ENCODE measurements around the gene VPS37C.

The VPS37C gene

DNA sequence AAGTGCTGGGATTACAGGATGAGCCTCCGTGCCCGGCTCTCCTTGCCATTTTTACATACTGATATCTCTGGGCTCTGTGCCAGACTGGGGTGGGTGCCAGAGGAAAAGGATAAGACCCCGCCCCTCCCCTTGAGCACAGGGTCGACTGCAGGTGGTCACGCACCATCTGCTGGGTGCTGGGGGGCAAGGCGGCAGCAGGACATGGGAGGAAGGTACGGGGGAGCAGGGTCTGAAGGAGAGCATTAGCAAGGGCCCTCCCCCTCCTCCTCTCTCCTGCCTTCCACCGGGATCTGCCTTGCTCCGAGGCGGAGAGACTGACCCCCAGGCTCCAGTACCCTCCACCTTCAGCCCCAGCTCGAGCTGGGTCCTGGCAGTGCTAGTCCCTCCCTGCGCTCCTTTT, 32.4 kb upstream of the VPS37C start:
- no peak for DNase-seq (ENCODE audit: low spot score)

DNA sequence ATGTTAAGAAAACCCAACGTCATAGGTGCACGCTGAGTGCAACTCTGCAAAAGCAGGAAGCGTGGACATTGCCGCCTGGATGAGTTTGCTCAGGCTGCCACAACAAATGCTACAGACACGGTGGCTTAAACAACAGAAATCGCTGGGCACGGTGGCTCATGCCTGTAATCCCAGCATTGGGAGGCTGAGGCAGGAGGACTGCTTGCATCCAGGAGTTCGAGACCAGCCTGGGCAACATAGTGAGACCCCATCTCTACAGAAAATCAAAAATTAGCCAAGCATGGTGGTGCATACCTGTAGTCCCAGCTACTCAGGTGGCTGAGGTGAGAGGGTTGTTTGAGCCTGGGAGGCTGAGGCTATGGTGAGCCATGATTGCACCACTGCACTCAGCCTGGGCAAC, 28.7 kb upstream of the VPS37C start:
- H3K79me1 ChIP-seq (ENCODE audit: low read depth, low read length): no peaks in the 10 kb centered on the region
- no peak overlapping the region for H3K4ac ChIP-seq (ENCODE audit: low read length)
- H3K14ac ChIP-seq (ENCODE audit: low read length): no peak overlapping the region
- H4K91ac ChIP-seq (ENCODE audit: low read depth, low read length, poor library complexity): no peak overlapping the region
- no peak overlapping the region for H3K27ac ChIP-seq (replicated peaks; ENCODE audit: low read length)
- H2BK5ac ChIP-seq (ENCODE audit: low read length): no peak overlapping the region
- no peak overlapping the region for H3K23ac ChIP-seq (ENCODE audit: low read depth, low read length, poor library complexity)
- no peaks in the 10 kb centered on the region for H3K36me3 ChIP-seq (replicated peaks in 1 of 2; ENCODE audit: control insufficient read depth in 2 of 2, insufficient read depth in 2 of 2, low read length in 2 of 2)
- no peak for DNase-seq (ENCODE audit: low spot score)
- H4K8ac ChIP-seq (ENCODE audit: low read depth, low read length): no peak overlapping the region
- no peak overlapping the region for H3K9ac ChIP-seq (ENCODE audit: low read depth, low read length, poor library complexity)
- H2BK15ac ChIP-seq (ENCODE audit: low read length): no peak overlapping the region
- H2BK120ac ChIP-seq (ENCODE audit: low read depth, low read length): no peak overlapping the region
- H3K4me3 ChIP-seq (ENCODE audit: low read length in 2 of 2): no peak overlapping the region
- peaks cover 0 to 3% (median 0%) of the 10 kb centered on the region in 3 experiments for H3K27me3 ChIP-seq (ENCODE audit: control insufficient read depth in 3 of 3, insufficient read depth in 3 of 3, low read depth in 1 of 3, low read length in 3 of 3)
- H2AK5ac ChIP-seq (ENCODE audit: low read depth, low read length): no peak overlapping the region
- H3K18ac ChIP-seq (ENCODE audit: low read length): no peak overlapping the region
- no peak overlapping the region for H2AFZ ChIP-seq (ENCODE audit: low read length)
- no peaks in the 10 kb centered on the region for H3K9me3 ChIP-seq (replicated peaks in 1 of 2; ENCODE audit: control insufficient read depth in 2 of 2, insufficient read depth in 1 of 2, low read depth in 1 of 2, low read length in 2 of 2)
- no CpG with 5 or more reads among the region's 8 CpGs for WGBS, 2 donors (ENCODE audit: extremely low coverage in 2 of 2, insufficient read length in 2 of 2, insufficient replicate concordance in 1 of 2)
- no peak overlapping the region for H3K4me2 ChIP-seq (ENCODE audit: insufficient read depth, low read length, poor library complexity, severe bottlenecking)
- no peak overlapping the region for H2BK12ac ChIP-seq (ENCODE audit: low read length)
- no peaks in the 10 kb centered on the region for H3K4me1 ChIP-seq (ENCODE audit: control insufficient read depth in 2 of 2, insufficient read depth in 1 of 2, low read depth in 1 of 2, low read length in 2 of 2)

More for the DNA sequence above, 32.4 kb upstream of the VPS37C start:
- no peaks in the 10 kb centered on the region for H3K4me1 ChIP-seq (ENCODE audit: control insufficient read depth in 2 of 2, insufficient read depth in 1 of 2, low read depth in 1 of 2, low read length in 2 of 2)
- peak overlapping the region; percentile 58 for H2BK12ac ChIP-seq (ENCODE audit: low read length)
- H3K9me3 ChIP-seq (replicated peaks in 1 of 2; ENCODE audit: control insufficient read depth in 2 of 2, insufficient read depth in 1 of 2, low read depth in 1 of 2, low read length in 2 of 2): peaks cover 0 to 2% of the 10 kb centered on the region in 2 donors
- no peak overlapping the region for H2BK5ac ChIP-seq (ENCODE audit: low read length)
- peak overlapping the region; percentile 66 for H3K4ac ChIP-seq (ENCODE audit: low read length)
- no peak overlapping the region for H3K9ac ChIP-seq (ENCODE audit: low read depth, low read length, poor library complexity)
- H2BK120ac ChIP-seq (ENCODE audit: low read depth, low read length): peak overlapping the region; percentile 67
- H3K4me3 ChIP-seq (ENCODE audit: low read length in 2 of 2): no peak overlapping the region
- no peak overlapping the region for H4K8ac ChIP-seq (ENCODE audit: low read depth, low read length)
- peak overlapping the region; percentile 17 for H2AFZ ChIP-seq (ENCODE audit: low read length)
- H4K91ac ChIP-seq (ENCODE audit: low read depth, low read length, poor library complexity): no peak overlapping the region
- peak overlapping the region; percentile 78 for H2BK15ac ChIP-seq (ENCODE audit: low read length)
- H3K18ac ChIP-seq (ENCODE audit: low read length): no peak overlapping the region
- H3K79me1 ChIP-seq (ENCODE audit: low read depth, low read length): no peaks in the 10 kb centered on the region
- no peak overlapping the region for H3K27ac ChIP-seq (replicated peaks; ENCODE audit: low read length)
- H2AK5ac ChIP-seq (ENCODE audit: low read depth, low read length): no peak overlapping the region
- no peak overlapping the region for H3K4me2 ChIP-seq (ENCODE audit: insufficient read depth, low read length, poor library complexity, severe bottlenecking)
- peak overlapping the region; percentile 55 for H3K23ac ChIP-seq (ENCODE audit: low read depth, low read length, poor library complexity)
- H3K36me3 ChIP-seq (replicated peaks in 1 of 2; ENCODE audit: control insufficient read depth in 2 of 2, insufficient read depth in 2 of 2, low read length in 2 of 2): no peaks in the 10 kb centered on the region
- no CpG with 5 or more reads among the region's 12 CpGs for WGBS, 2 donors (ENCODE audit: extremely low coverage in 2 of 2, insufficient read length in 2 of 2, insufficient replicate concordance in 1 of 2)
- peaks cover 0 to 9% (median 0%) of the 10 kb centered on the region in 3 experiments for H3K27me3 ChIP-seq (ENCODE audit: control insufficient read depth in 3 of 3, insufficient read depth in 3 of 3, low read depth in 1 of 3, low read length in 3 of 3)
- H3K14ac ChIP-seq (ENCODE audit: low read length): no peak overlapping the region

DNA sequence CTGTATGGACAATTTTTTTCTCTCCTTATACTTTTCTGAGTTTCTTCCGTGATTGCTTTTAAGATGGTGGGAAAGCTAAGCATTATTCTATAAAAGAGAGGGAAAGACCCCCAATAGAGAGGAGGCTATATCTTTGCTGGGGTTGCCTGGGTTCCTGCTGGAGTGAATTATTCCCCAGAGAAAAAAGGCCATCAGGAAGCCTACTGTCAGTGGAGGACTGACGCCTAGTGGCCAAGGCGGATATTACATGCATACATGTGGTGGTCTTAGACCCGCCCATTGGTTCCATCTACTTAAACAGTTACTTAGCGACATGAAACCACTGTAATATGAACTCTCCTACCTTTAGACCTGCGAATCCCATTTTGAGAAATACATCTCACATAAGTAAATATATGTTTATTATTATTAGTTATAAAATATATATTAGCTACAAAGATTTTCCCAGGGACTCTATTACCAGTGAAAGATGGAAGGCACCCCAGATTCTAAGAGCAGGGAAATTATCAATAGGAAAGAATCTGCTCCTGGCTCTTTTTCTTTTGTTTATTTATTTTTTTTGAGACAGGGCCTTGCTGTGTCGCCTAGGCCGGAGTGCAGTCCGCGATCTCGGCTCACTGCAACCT, 26.4 kb upstream of the VPS37C start:
- no CpG with 5 or more reads among the region's 11 CpGs for WGBS, 2 donors (ENCODE audit: extremely low coverage in 2 of 2, insufficient read length in 2 of 2, insufficient replicate concordance in 1 of 2)
- Histone ChIP-seq H2BK12ac (ENCODE audit: low read length) (no peak overlapping the region), H4K8ac (ENCODE audit: low read depth, low read length) (no peak overlapping the region), H3K27me3 (ENCODE audit: control insufficient read depth in 3 of 3, insufficient read depth in 3 of 3, low read depth in 1 of 3, low read length in 3 of 3) (peaks cover 0 to 2% (median 0%) of the 10 kb centered on the region in 3 experiments), H2AFZ (ENCODE audit: low read length) (no peak overlapping the region), H3K4me2 (ENCODE audit: insufficient read depth, low read length, poor library complexity, severe bottlenecking) (no peak overlapping the region), H2AK5ac (ENCODE audit: low read depth, low read length) (no peak overlapping the region), H3K4me3 (ENCODE audit: low read length in 2 of 2) (no peak overlapping the region), H3K4ac (ENCODE audit: low read length) (no peak overlapping the region), H2BK120ac (ENCODE audit: low read depth, low read length) (no peak overlapping the region), H3K14ac (ENCODE audit: low read length) (no peak overlapping the region), H3K18ac (ENCODE audit: low read length) (no peak overlapping the region), H2BK15ac (ENCODE audit: low read length) (no peak overlapping the region), H3K9me3 (replicated peaks in 1 of 2; ENCODE audit: control insufficient read depth in 2 of 2, insufficient read depth in 1 of 2, low read depth in 1 of 2, low read length in 2 of 2) (no peaks in the 10 kb centered on the region), H4K91ac (ENCODE audit: low read depth, low read length, poor library complexity) (no peak overlapping the region), H3K79me1 (ENCODE audit: low read depth, low read length) (no peaks in the 10 kb centered on the region), H3K23ac (ENCODE audit: low read depth, low read length, poor library complexity) (no peak overlapping the region), H2BK5ac (ENCODE audit: low read length) (no peak overlapping the region), H3K27ac (replicated peaks; ENCODE audit: low read length) (no peak overlapping the region), H3K4me1 (ENCODE audit: control insufficient read depth in 2 of 2, insufficient read depth in 1 of 2, low read depth in 1 of 2, low read length in 2 of 2) (no peaks in the 10 kb centered on the region), H3K9ac (ENCODE audit: low read depth, low read length, poor library complexity) (no peak overlapping the region), H3K36me3 (replicated peaks in 1 of 2; ENCODE audit: control insufficient read depth in 2 of 2, insufficient read depth in 2 of 2, low read length in 2 of 2) (no peaks in the 10 kb centered on the region)
- DNase-seq (ENCODE audit: low spot score): peak; percentile 84

DNA sequence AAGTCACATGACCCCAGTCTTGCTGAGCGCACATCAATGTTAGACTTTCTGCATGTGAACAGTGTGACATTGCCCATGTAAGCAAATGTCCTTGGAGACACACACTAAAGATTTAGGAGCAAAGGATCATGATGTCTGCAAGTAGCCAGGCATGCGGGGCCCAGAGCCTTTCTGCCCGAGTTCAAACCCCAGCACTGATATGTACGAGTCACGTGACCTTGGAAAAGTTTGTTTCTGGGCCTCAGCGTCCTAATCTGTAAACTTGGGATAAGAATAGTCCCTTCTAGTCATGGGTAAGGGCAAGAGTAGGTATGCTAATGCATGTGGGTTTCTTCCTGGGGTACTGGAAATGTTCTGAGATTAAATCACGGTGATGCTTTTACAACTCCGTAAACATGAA, 25.3 kb upstream of the VPS37C start:
- Histone ChIP-seq H2BK12ac (ENCODE audit: low read length) (no peak overlapping the region), H3K4me3 (ENCODE audit: low read length in 2 of 2) (no peak overlapping the region), H3K4me1 (ENCODE audit: control insufficient read depth in 2 of 2, insufficient read depth in 1 of 2, low read depth in 1 of 2, low read length in 2 of 2) (no peaks in the 10 kb centered on the region), H3K4me2 (ENCODE audit: insufficient read depth, low read length, poor library complexity, severe bottlenecking) (no peak overlapping the region), H3K4ac (ENCODE audit: low read length) (no peak overlapping the region), H3K79me1 (ENCODE audit: low read depth, low read length) (no peaks in the 10 kb centered on the region), H3K9me3 (replicated peaks in 1 of 2; ENCODE audit: control insufficient read depth in 2 of 2, insufficient read depth in 1 of 2, low read depth in 1 of 2, low read length in 2 of 2) (no peaks in the 10 kb centered on the region), H3K23ac (ENCODE audit: low read depth, low read length, poor library complexity) (no peak overlapping the region), H3K27ac (replicated peaks; ENCODE audit: low read length) (no peak overlapping the region), H2BK5ac (ENCODE audit: low read length) (no peak overlapping the region), H3K36me3 (replicated peaks in 1 of 2; ENCODE audit: control insufficient read depth in 2 of 2, insufficient read depth in 2 of 2, low read length in 2 of 2) (no peaks in the 10 kb centered on the region), H4K8ac (ENCODE audit: low read depth, low read length) (no peak overlapping the region), H2AK5ac (ENCODE audit: low read depth, low read length) (no peak overlapping the region), H2BK15ac (ENCODE audit: low read length) (no peak overlapping the region), H3K14ac (ENCODE audit: low read length) (no peak overlapping the region), H2AFZ (ENCODE audit: low read length) (no peak overlapping the region), H3K27me3 (ENCODE audit: control insufficient read depth in 3 of 3, insufficient read depth in 3 of 3, low read depth in 1 of 3, low read length in 3 of 3) (peaks cover 0 to 2% (median 0%) of the 10 kb centered on the region in 3 experiments), H2BK120ac (ENCODE audit: low read depth, low read length) (no peak overlapping the region), H3K18ac (ENCODE audit: low read length) (no peak overlapping the region), H3K9ac (ENCODE audit: low read depth, low read length, poor library complexity) (no peak overlapping the region), H4K91ac (ENCODE audit: low read depth, low read length, poor library complexity) (no peak overlapping the region)
- WGBS, 2 donors (ENCODE audit: extremely low coverage in 2 of 2, insufficient read length in 2 of 2, insufficient replicate concordance in 1 of 2): no CpG with 5 or more reads among the region's 8 CpGs
- no peak for DNase-seq (ENCODE audit: low spot score)

Data from neuronal stem cell (in vitro differentiated cells).